ENCODE measurements around the gene LCA5L. TPM values are rescaled to one million over a fixed set of nuclear protein-coding genes. Genes with fewer than 3 reads are reported as not detected.
A peak's percentile ranks its signal among the peaks of the same experiment; 100 is the strongest.

Gene LCA5L
- total and polyA plus RNA-seq, 5 donors from 2014 or later = not detected

GRCh38 chr21:39392981-39393380 is 52.6 kb downstream of the LCA5L start:
- Mint-ChIP-seq H3K4me1 (peaks cover 0 to 16% (median 7%) of the 10 kb centered on the region in 4 donors), H3K27me3 (no peaks in the 10 kb centered on the region), H3K9me3 (no peaks in the 10 kb centered on the region), H3K27ac (no peak overlapping the region), H3K36me3 (peaks cover 43% of the 10 kb centered on the region), H3K4me3 (no peak overlapping the region)
- no peak overlapping the region for H3K27ac ChIP-seq (ENCODE audit: insufficient read depth, low read length, poor library complexity, severe bottlenecking)
- no peak for DNase-seq
- no peaks in the 10 kb centered on the region for H3K9me3 ChIP-seq (ENCODE audit: control insufficient read depth in 2 of 2, low read length in 2 of 2)
- ATAC-seq (ENCODE audit: low read depth in 2 of 2) = no peak
- H3K27me3 ChIP-seq (ENCODE audit: control insufficient read depth, insufficient read depth, low read length) = no peaks in the 10 kb centered on the region
- H3K4me1 ChIP-seq (ENCODE audit: control insufficient read depth, insufficient read depth, low read length, poor library complexity, severe bottlenecking) = peaks cover 8% of the 10 kb centered on the region
- no peak overlapping the region for H3K4me3 ChIP-seq (ENCODE audit: low read depth, low read length)
- peaks cover 33% of the 10 kb centered on the region for H3K36me3 ChIP-seq (ENCODE audit: control insufficient read depth, insufficient read depth, low read length)

- Mint-ChIP-seq H3K4me3 (no peak overlapping the region), H3K4me1 (peaks cover 7 to 25% (median 11%) of the 10 kb centered on the region in 4 donors), H3K27ac (no peak overlapping the region), H3K27me3 (no peaks in the 10 kb centered on the region), H3K9me3 (no peaks in the 10 kb centered on the region), H3K36me3 (peaks cover 35% of the 10 kb centered on the region)
- H3K4me1 ChIP-seq (ENCODE audit: control insufficient read depth, insufficient read depth, low read length, poor library complexity, severe bottlenecking) = peaks cover 15% of the 10 kb centered on the region
- H3K36me3 ChIP-seq (ENCODE audit: control insufficient read depth, insufficient read depth, low read length) = peaks cover 29% of the 10 kb centered on the region
- ATAC-seq (ENCODE audit: low read depth in 2 of 2) = no peak
- H3K9me3 ChIP-seq (ENCODE audit: control insufficient read depth in 2 of 2, low read length in 2 of 2) = no peaks in the 10 kb centered on the region
- no peaks in the 10 kb centered on the region for H3K27me3 ChIP-seq (ENCODE audit: control insufficient read depth, insufficient read depth, low read length)
- no peak overlapping the region for H3K4me3 ChIP-seq (ENCODE audit: low read depth, low read length)
- H3K27ac ChIP-seq (ENCODE audit: insufficient read depth, low read length, poor library complexity, severe bottlenecking) = no peak overlapping the region
- DNase-seq = no peak
Measured at GRCh38 chr21:39390212-39390765, 55.3 kb downstream of the LCA5L start.

DNA sequence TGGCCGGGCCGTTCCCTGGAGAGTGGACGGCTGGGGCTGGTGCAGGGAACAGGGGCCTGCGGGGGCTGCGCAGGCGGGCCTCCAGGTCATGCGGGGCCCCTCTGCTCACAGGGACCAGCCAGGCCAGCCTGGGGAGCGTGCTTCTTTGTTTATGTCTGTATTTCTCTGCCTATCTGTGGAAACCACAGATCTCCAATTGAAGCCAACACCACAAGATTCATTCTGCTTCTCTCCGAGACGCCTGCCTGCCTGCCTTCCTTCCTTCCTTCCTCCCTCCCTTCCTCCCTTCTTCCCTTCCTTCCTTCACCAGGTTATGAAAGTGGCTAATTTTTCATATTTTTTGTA is 56.8 kb downstream of the LCA5L start:
- no peaks in the 10 kb centered on the region for H3K27me3 Mint-ChIP-seq

DNA sequence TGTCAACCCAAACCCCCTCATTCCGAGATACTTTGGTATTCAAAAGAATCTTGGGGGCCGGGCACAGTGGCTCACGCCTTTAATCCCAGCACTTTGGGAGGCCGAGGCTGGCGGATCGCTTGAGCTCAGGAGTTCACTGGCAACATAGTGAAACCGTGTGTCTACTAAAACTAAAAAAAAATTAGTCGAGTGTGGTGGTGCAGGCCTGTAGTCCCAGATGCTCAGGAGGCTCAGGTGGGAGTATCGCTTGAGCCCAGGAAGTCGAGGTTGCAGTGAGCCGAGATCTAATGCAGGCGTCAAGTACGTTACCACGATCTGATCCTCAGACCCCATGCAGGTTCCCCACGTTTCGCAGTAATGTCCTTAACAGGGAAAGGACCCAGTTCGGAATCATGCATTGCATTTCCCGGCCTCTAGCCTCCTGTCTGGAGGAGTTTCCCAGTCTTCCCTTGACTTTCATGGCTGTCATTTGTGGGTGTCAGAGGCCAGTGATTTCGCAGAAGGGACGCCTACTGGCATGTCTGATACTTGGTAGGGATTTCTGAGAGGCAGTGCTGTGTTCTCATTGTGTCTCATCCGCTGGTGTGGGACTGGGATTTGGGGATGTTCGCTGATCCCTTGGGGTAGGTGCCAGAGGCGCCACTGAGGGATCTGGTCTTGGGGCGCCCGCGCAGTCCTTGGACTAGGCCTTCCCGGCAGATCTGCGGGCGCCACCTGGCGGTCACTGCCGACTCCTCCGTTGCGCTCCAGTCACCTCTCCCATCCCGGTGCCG is 57.4 kb downstream of the LCA5L start:
- DNase-seq = peak; percentile 79 to 84 (median 83)
- Mint-ChIP-seq H3K36me3 (peaks cover 22% of the 10 kb centered on the region), H3K4me1 (peaks cover 12 to 33% (median 18%) of the 10 kb centered on the region in 4 donors), H3K4me3 (peak overlapping the region; percentile 74 to 94 (median 90)), H3K27ac (peak overlapping the region in 2 of 3 donors; percentile 92 to 94), H3K9me3 (no peaks in the 10 kb centered on the region), H3K27me3 (no peaks in the 10 kb centered on the region)
- Histone ChIP-seq H3K9me3 (ENCODE audit: control insufficient read depth in 2 of 2, low read length in 2 of 2) (no peaks in the 10 kb centered on the region), H3K4me1 (ENCODE audit: control insufficient read depth, insufficient read depth, low read length, poor library complexity, severe bottlenecking) (peaks cover 15% of the 10 kb centered on the region), H3K27me3 (ENCODE audit: control insufficient read depth, insufficient read depth, low read length) (no peaks in the 10 kb centered on the region), H3K27ac (ENCODE audit: insufficient read depth, low read length, poor library complexity, severe bottlenecking) (peak overlapping the region; percentile 63), H3K36me3 (ENCODE audit: control insufficient read depth, insufficient read depth, low read length) (peaks cover 19% of the 10 kb centered on the region), H3K4me3 (ENCODE audit: low read depth, low read length) (peak overlapping the region; percentile 82)
- ATAC-seq (ENCODE audit: low read depth in 2 of 2) = peak; percentile 81 to 82

More for the DNA sequence above, 56.8 kb downstream of the LCA5L start:
- H3K27ac ChIP-seq (ENCODE audit: insufficient read depth, low read length, poor library complexity, severe bottlenecking) = no peak overlapping the region
- no peaks in the 10 kb centered on the region for H3K27me3 ChIP-seq (ENCODE audit: control insufficient read depth, insufficient read depth, low read length)
- Mint-ChIP-seq H3K36me3 (peaks cover 24% of the 10 kb centered on the region), H3K27ac (peak overlapping the region in 2 of 3 donors; percentile 49 to 92), H3K9me3 (no peaks in the 10 kb centered on the region), H3K4me3 (peak overlapping the region; percentile 74 to 94 (median 90)), H3K4me1 (peaks cover 12 to 33% (median 18%) of the 10 kb centered on the region in 4 donors)
- peak in 1 of 2 donors; percentile 3 for ATAC-seq (ENCODE audit: low read depth in 2 of 2)
- no peaks in the 10 kb centered on the region for H3K9me3 ChIP-seq (ENCODE audit: control insufficient read depth in 2 of 2, low read length in 2 of 2)
- no peak overlapping the region for H3K4me3 ChIP-seq (ENCODE audit: low read depth, low read length)
- H3K36me3 ChIP-seq (ENCODE audit: control insufficient read depth, insufficient read depth, low read length) = peaks cover 20% of the 10 kb centered on the region
- no peak for DNase-seq
- peaks cover 15% of the 10 kb centered on the region for H3K4me1 ChIP-seq (ENCODE audit: control insufficient read depth, insufficient read depth, low read length, poor library complexity, severe bottlenecking)

GRCh38 chr21:39387461-39388037 is 58.0 kb downstream of the LCA5L start:
- DNase-seq (peak; percentile 87 to 89 (median 89)), ATAC-seq (ENCODE audit: low read depth in 2 of 2) (peak; percentile 43 to 56)
- Mint-ChIP-seq H3K27ac (peak overlapping the region; percentile 84 to 94 (median 92)), H3K4me3 (peak overlapping the region; percentile 74 to 94 (median 90)), H3K4me1 (peaks cover 13 to 34% (median 19%) of the 10 kb centered on the region in 4 donors), H3K36me3 (peaks cover 16% of the 10 kb centered on the region), H3K9me3 (no peaks in the 10 kb centered on the region), H3K27me3 (no peaks in the 10 kb centered on the region)
- peaks cover 13% of the 10 kb centered on the region for H3K36me3 ChIP-seq (ENCODE audit: control insufficient read depth, insufficient read depth, low read length)
- no peaks in the 10 kb centered on the region for H3K9me3 ChIP-seq (ENCODE audit: control insufficient read depth in 2 of 2, low read length in 2 of 2)
- peaks cover 15% of the 10 kb centered on the region for H3K4me1 ChIP-seq (ENCODE audit: control insufficient read depth, insufficient read depth, low read length, poor library complexity, severe bottlenecking)
- no peaks in the 10 kb centered on the region for H3K27me3 ChIP-seq (ENCODE audit: control insufficient read depth, insufficient read depth, low read length)
- H3K4me3 ChIP-seq (ENCODE audit: low read depth, low read length) = peak overlapping the region; percentile 82
- peak overlapping the region; percentile 63 for H3K27ac ChIP-seq (ENCODE audit: insufficient read depth, low read length, poor library complexity, severe bottlenecking)

- H3K27ac ChIP-seq (ENCODE audit: insufficient read depth, low read length, poor library complexity, severe bottlenecking) = no peak overlapping the region
- peaks cover 6% of the 10 kb centered on the region for H3K36me3 ChIP-seq (ENCODE audit: control insufficient read depth, insufficient read depth, low read length)
- no peaks in the 10 kb centered on the region for H3K9me3 ChIP-seq (ENCODE audit: control insufficient read depth in 2 of 2, low read length in 2 of 2)
- H3K9me3 Mint-ChIP-seq = no peaks in the 10 kb centered on the region
- peak overlapping the region; percentile 59 to 92 (median 84) for H3K27ac Mint-ChIP-seq
- no peaks in the 10 kb centered on the region for H3K27me3 ChIP-seq (ENCODE audit: control insufficient read depth, insufficient read depth, low read length)
- H3K4me1 Mint-ChIP-seq = peaks cover 19 to 40% (median 25%) of the 10 kb centered on the region in 4 donors
- H3K4me1 ChIP-seq (ENCODE audit: control insufficient read depth, insufficient read depth, low read length, poor library complexity, severe bottlenecking) = peaks cover 15% of the 10 kb centered on the region
- H3K36me3 Mint-ChIP-seq = peaks cover 11% of the 10 kb centered on the region
- no peaks in the 10 kb centered on the region for H3K27me3 Mint-ChIP-seq
- H3K4me3 ChIP-seq (ENCODE audit: low read depth, low read length) = peak overlapping the region; percentile 66
- DNase-seq = no peak
- peak overlapping the region; percentile 31 to 89 (median 58) for H3K4me3 Mint-ChIP-seq
- ATAC-seq (ENCODE audit: low read depth in 2 of 2) = no peak
Measured at GRCh38 chr21:39386899-39387298, 58.7 kb downstream of the LCA5L start.

DNA sequence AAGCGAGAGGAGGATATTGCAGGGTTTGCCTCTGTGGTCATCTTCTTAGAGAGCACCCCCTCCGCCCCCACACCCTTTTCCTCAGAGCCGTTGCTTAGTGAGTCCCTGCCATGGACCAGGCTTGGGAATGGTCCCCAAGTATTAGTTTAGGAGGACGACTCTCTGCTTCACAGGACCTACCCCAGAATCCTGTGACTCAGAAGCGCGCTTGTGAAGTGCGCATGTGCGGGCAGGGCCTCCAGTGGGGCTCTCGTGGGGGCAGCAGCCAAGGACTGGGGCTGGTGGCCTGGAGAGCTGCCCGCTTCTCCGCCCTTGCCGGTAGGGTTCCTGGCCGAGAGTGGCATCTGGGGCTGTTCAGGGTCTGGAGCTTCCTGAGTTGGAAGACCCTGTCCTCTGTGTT is 59.4 kb downstream of the LCA5L start:
- H3K27ac Mint-ChIP-seq = peak overlapping the region in 1 of 3 donors; percentile 56
- Histone ChIP-seq H3K4me3 (ENCODE audit: low read depth, low read length) (peak overlapping the region; percentile 37), H3K4me1 (ENCODE audit: control insufficient read depth, insufficient read depth, low read length, poor library complexity, severe bottlenecking) (peaks cover 21% of the 10 kb centered on the region), H3K36me3 (ENCODE audit: control insufficient read depth, insufficient read depth, low read length) (peaks cover 2% of the 10 kb centered on the region), H3K9me3 (ENCODE audit: control insufficient read depth in 2 of 2, low read length in 2 of 2) (no peaks in the 10 kb centered on the region), H3K27me3 (ENCODE audit: control insufficient read depth, insufficient read depth, low read length) (no peaks in the 10 kb centered on the region), H3K27ac (ENCODE audit: insufficient read depth, low read length, poor library complexity, severe bottlenecking) (no peak overlapping the region)
- no peak for DNase-seq
- H3K9me3 Mint-ChIP-seq = no peaks in the 10 kb centered on the region
- H3K36me3 Mint-ChIP-seq = peaks cover 4% of the 10 kb centered on the region
- H3K27me3 Mint-ChIP-seq = no peaks in the 10 kb centered on the region
- ATAC-seq (ENCODE audit: low read depth in 2 of 2) = no peak
- peaks cover 22 to 45% (median 29%) of the 10 kb centered on the region in 4 donors for H3K4me1 Mint-ChIP-seq
- H3K4me3 Mint-ChIP-seq = peak overlapping the region; percentile 43 to 75 (median 60)

Data from CD4-positive, CD25-positive, alpha-beta regulatory T cell (primary cell).